GM23248 (cell line): ENCODE measurements around the gene UGT3A1. TPM values are rescaled to one million over a fixed set of nuclear protein-coding genes. Genes with fewer than 3 reads are reported as not detected.
"Not testable (repeated sequence)": the region's sequence is repeated elsewhere in the genome, so short reads cannot be mapped to it uniquely, and the experiment has no call there.

ENCODE experiments used
- DNase-seq: peaks from one replicate; pipeline ENCODE4 v3.0.0-alpha.2; 2015
- H2AFZ ChIP-seq: fragments of 200-600 bp; sonication (generic); 2 replicates; pipeline ENCODE4 v1.6.1; 2016; ENCODE audit warnings: antibody characterized with exemption
- H3F3A ChIP-seq: fragments of 200-600 bp; sonication (generic); 2 replicates; pipeline ENCODE4 v1.6.1; 2016; ENCODE audit warnings: mild to moderate bottlenecking, antibody characterized with exemption, mixed run types; ENCODE audit not compliant: insufficient read depth
- H3K27ac ChIP-seq: fragments of 200-600 bp; sonication (generic); 2 replicates; pipeline ENCODE4 v1.5.1; 2016; ENCODE audit warnings: mild to moderate bottlenecking
- H3K27me3 ChIP-seq: fragments of 200-600 bp; sonication (generic); replicated peaks from 2 replicates; pipeline ENCODE4 v1.6.1; 2016; ENCODE audit warnings: mild to moderate bottlenecking; ENCODE audit not compliant: insufficient read depth
- H3K36me3 ChIP-seq: fragments of 200-600 bp; sonication (generic); 2 replicates; pipeline ENCODE4 v1.6.1; 2016; ENCODE audit warnings: low read depth, mild to moderate bottlenecking
- H3K4me1 ChIP-seq: fragments of 200-600 bp; sonication (generic); 2 replicates; pipeline ENCODE4 v1.6.1; 2016; ENCODE audit warnings: mild to moderate bottlenecking; ENCODE audit not compliant: insufficient read depth
- H3K4me2 ChIP-seq: fragments of 200-600 bp; sonication (generic); one replicate; pipeline ENCODE4 v1.6.1; 2016; ENCODE audit warnings: mild to moderate bottlenecking; ENCODE audit not compliant: unreplicated experiment
- H3K4me3 ChIP-seq: fragments of 200-600 bp; sonication (generic); 2 replicates; pipeline ENCODE4 v1.5.1; 2016; ENCODE audit warnings: mild to moderate bottlenecking
- H3K79me2 ChIP-seq: fragments of 200-600 bp; sonication (generic); 2 replicates; pipeline ENCODE4 v1.6.1; 2016; ENCODE audit warnings: mild to moderate bottlenecking; ENCODE audit not compliant: insufficient read depth
- H3K9ac ChIP-seq: fragments of 200-600 bp; sonication (generic); 2 replicates; pipeline ENCODE4 v1.6.1; 2016; ENCODE audit warnings: mild to moderate bottlenecking
- H3K9me2 ChIP-seq: fragments of 200-600 bp; sonication (generic); 2 replicates; pipeline ENCODE4 v1.6.1; 2016; ENCODE audit warnings: mixed run types, mild to moderate bottlenecking, moderate library complexity; ENCODE audit not compliant: insufficient read depth
- H3K9me3 ChIP-seq: fragments of 200-600 bp; sonication (generic); one replicate; pipeline ENCODE4 v1.6.1; 2017; ENCODE audit warnings: low read depth
- H4K20me1 ChIP-seq: fragments of 200-600 bp; sonication (generic); 2 replicates; pipeline ENCODE4 v1.6.0; 2016; ENCODE audit not compliant: insufficient read depth
- EZH2 ChIP-seq: fragments of 200-600 bp; sonication (generic); IDR thresholded peaks from 2 replicates; pipeline ENCODE4 v1.6.1; 2018; ENCODE audit warnings: antibody characterized with exemption, mild to moderate bottlenecking; ENCODE audit not compliant: insufficient read depth, poor library complexity, severe bottlenecking
- EZH2phosphoT487 ChIP-seq: fragments of 200-600 bp; sonication (generic); IDR thresholded peaks from 2 replicates; pipeline ENCODE4 v1.6.1; 2018; ENCODE audit warnings: antibody characterized with exemption, moderate library complexity, mild to moderate bottlenecking, low read depth; ENCODE audit not compliant: insufficient read depth
- WGBS, 2 experiments: methylation state at CpG; one replicate each; pipeline ENCODE4 v1.1.6; 2015 to 2017; ENCODE audit warnings: low lambda C conversion rate in 2 of 2, low coverage in 1 of 2; ENCODE audit errors: missing lambda C conversion rate in 2 of 2; 5-methylcytosine and 5-hydroxymethylcytosine counted together
- in situ Hi-C: fragments of 300-500 bp; cut with MboI; formaldehyde crosslinking; loops from 2 replicates; pipeline ENCODE4 v1.15.0; 2020
- polyA plus RNA-seq: library from polyadenylated mRNA; unstranded; fragments of >200 nt; fragmentation: Nextera tagmentation; extraction: Ambion mirVana; gene quantifications from 2 replicates; pipeline ENCODE4 v1.2.1, GENCODE V29; 2016
- total RNA-seq: library from RNA; depleted of rRNA; stranded (reverse); fragments of >200 nt; shearing (Covaris generic); gene quantifications from 2 replicates; pipeline ENCODE4 v1.2.3, GENCODE V29; 2014

The UGT3A1 gene
- total and polyA plus RNA-seq, 2 experiments from 2014 or later: not detected

- Histone ChIP-seq H3K9me2 (no peaks in the 10 kb centered on the region), H3F3A (no peaks in the 10 kb centered on the region), H3K4me2 (no peak overlapping the region), H3K9ac (no peak overlapping the region), H4K20me1 (no peaks in the 10 kb centered on the region), H3K27me3 (no peaks in the 10 kb centered on the region), H3K9me3 (no peaks in the 10 kb centered on the region), H3K27ac (no peak overlapping the region), H3K4me1 (no peaks in the 10 kb centered on the region), H3K36me3 (no peaks in the 10 kb centered on the region), H2AFZ (no peak overlapping the region), H3K4me3 (no peak overlapping the region), H3K79me2 (no peaks in the 10 kb centered on the region)
- in situ Hi-C loops: no loop called here
- TF ChIP-seq EZH2: no peak
- TF ChIP-seq EZH2phosphoT487: no peak
- no peak for DNase-seq
Observed at GRCh38 chr5:35979715-35980114, 11.5 kb downstream of the UGT3A1 start.

- H3K4me1 ChIP-seq, H3K4me3 ChIP-seq, H3K9ac ChIP-seq, H3K9me2 ChIP-seq, H3F3A ChIP-seq, H3K9me3 ChIP-seq, in situ Hi-C loops, H3K27ac ChIP-seq, H3K27me3 ChIP-seq, H3K4me2 ChIP-seq, H3K36me3 ChIP-seq, H3K79me2 ChIP-seq, DNase-seq, H4K20me1 ChIP-seq, H2AFZ ChIP-seq: not testable (repeated sequence)
- WGBS, 2 experiments: 7 to 21% methylated on average over 2 to 3 of the region's 3 CpGs
Observed at GRCh38 chr5:35976859-35977258, 14.3 kb downstream of the UGT3A1 start.

DNA sequence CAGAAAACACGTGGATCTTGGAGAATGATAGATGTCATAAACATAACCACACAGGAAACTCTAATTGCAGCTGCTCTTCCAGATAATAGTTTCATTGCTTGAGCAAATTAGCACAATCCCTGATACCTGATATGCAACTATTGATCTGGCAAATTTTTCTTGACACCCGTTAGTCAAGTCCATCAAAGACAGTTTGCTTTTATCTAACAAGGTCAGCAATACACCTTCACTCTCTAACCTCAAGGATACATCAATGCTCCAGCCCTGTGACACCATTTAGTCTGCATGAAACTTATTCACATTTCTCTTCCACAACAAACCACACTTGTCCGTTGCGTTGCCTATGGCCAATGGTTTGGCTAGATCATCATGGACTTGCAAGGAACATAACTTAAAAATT is 16.6 kb downstream of the UGT3A1 start:
- no peak for TF ChIP-seq EZH2
- TF ChIP-seq EZH2phosphoT487: no peak
- H3K36me3 ChIP-seq: no peaks in the 10 kb centered on the region
- WGBS, 2 experiments: 28 to 29% methylated on average over 4 of the region's 4 CpGs
- H3K9me2 ChIP-seq: no peaks in the 10 kb centered on the region
- H3K4me1 ChIP-seq: no peaks in the 10 kb centered on the region
- in situ Hi-C loops: no loop called here
- H3K27ac ChIP-seq: no peak overlapping the region
- no peaks in the 10 kb centered on the region for H4K20me1 ChIP-seq
- no peaks in the 10 kb centered on the region for H3F3A ChIP-seq
- H3K4me3 ChIP-seq: no peak overlapping the region
- no peak overlapping the region for H2AFZ ChIP-seq
- H3K4me2 ChIP-seq: no peak overlapping the region
- H3K79me2 ChIP-seq: no peaks in the 10 kb centered on the region
- DNase-seq: no peak
- no peaks in the 10 kb centered on the region for H3K27me3 ChIP-seq
- no peak overlapping the region for H3K9ac ChIP-seq
- H3K9me3 ChIP-seq: no peaks in the 10 kb centered on the region

GRCh38 chr5:35971878-35972210 is 19.3 kb downstream of the UGT3A1 start:
- Histone ChIP-seq H3K4me3 (no peak overlapping the region), H3K4me1 (no peaks in the 10 kb centered on the region), H3K9me3 (no peaks in the 10 kb centered on the region), H3K4me2 (no peak overlapping the region), H3K9ac (no peak overlapping the region), H3K36me3 (no peaks in the 10 kb centered on the region), H3F3A (no peaks in the 10 kb centered on the region), H3K27me3 (no peaks in the 10 kb centered on the region), H2AFZ (no peak overlapping the region), H3K9me2 (no peaks in the 10 kb centered on the region), H3K27ac (no peak overlapping the region), H4K20me1 (no peaks in the 10 kb centered on the region), H3K79me2 (no peaks in the 10 kb centered on the region)
- in situ Hi-C loops: no loop called here
- 49 to 57% methylated on average over 5 of the region's 5 CpGs for WGBS, 2 experiments
- no peak for DNase-seq
- TF ChIP-seq EZH2 (no peak), EZH2phosphoT487 (no peak)

DNA sequence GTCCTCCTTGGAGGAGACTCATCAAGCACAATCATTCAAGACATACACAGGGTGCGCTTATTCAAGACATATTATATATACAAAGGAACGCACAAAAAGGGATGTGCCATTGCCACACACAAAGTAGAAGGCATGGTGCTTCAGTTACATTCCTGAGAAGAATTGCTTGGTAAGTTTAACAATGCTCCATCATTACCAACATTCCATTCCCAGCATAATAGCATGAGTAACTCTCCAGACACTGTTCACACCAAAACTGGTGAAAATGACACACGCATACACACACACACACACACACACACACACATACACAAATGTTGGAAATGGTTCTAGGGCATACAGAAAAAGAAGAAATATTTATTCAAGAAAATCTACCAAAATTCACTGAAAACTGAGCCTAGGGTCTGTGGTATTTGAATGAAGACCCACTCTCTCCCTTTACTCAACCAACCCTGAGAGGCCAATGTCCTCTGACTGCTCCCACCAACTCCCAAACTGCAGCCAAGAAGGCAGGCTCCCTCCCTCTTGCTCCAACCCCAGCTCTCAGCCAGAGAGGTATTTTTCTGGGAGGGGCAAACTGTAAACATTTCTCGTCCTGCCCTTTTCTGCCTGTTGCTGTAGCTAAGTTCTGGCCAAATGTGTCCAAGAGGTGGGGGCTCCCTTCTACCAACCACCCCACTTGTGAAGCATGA is 19.9 kb downstream of the UGT3A1 start:
- in situ Hi-C loops: no loop called here
- no peaks in the 10 kb centered on the region for H3K79me2 ChIP-seq
- H3F3A ChIP-seq: no peaks in the 10 kb centered on the region
- DNase-seq: peak; percentile 7
- no peaks in the 10 kb centered on the region for H3K9me3 ChIP-seq
- 60 to 67% methylated on average over 4 of the region's 4 CpGs for WGBS, 2 experiments
- H3K27ac ChIP-seq: no peak overlapping the region
- H3K4me2 ChIP-seq: no peak overlapping the region
- H3K9ac ChIP-seq: no peak overlapping the region
- no peak overlapping the region for H3K4me3 ChIP-seq
- no peak for TF ChIP-seq EZH2
- no peak for TF ChIP-seq EZH2phosphoT487
- H4K20me1 ChIP-seq: no peaks in the 10 kb centered on the region
- H2AFZ ChIP-seq: no peak overlapping the region
- no peaks in the 10 kb centered on the region for H3K36me3 ChIP-seq
- H3K9me2 ChIP-seq: no peaks in the 10 kb centered on the region
- H3K27me3 ChIP-seq: no peaks in the 10 kb centered on the region
- H3K4me1 ChIP-seq: no peaks in the 10 kb centered on the region
